Transverse colon (tissue), 3 donors: Measurements from ENCODE around the gene LTB4R.

Experiments
- CTCF ChIP-seq, 5 experiments: fragments of 200-600 bp in 3 of 5; fragments of 450-650 bp in 2 of 5; sonication (generic) in 3 of 5; IDR thresholded peaks; 1 replicate in 2 of 5; 2 replicates in 3 of 5; pipeline ENCODE4 v1.5.1; 2016 to 2017; ENCODE audit warnings: antibody characterized with exemption in 5 of 5, inconsistent platforms in 3 of 5, mild to moderate bottlenecking in 2 of 5, moderate library complexity in 1 of 5
- EP300 ChIP-seq: sonication (generic); formaldehyde crosslinking; IDR thresholded peaks from one replicate; pipeline ENCODE4 v1.6.1; 2017; ENCODE audit warnings: antibody characterized with exemption, low read depth
- POLR2A ChIP-seq: fragments of 450-650 bp; IDR thresholded peaks from one replicate; pipeline ENCODE4 v1.6.1; 2016; ENCODE audit warnings: antibody characterized with exemption, mild to moderate bottlenecking, moderate library complexity

GRCh38 chr14:24325963-24326362 lies 14.7 kb downstream of the LTB4R start:
- TF ChIP-seq CTCF (IDR thresholded peaks at IDR 0.05), result no peak
- TF ChIP-seq EP300, result no peak
- no peak for TF ChIP-seq POLR2A
